ENCODE results near the gene MRPL17.

MRPL17 gene

GRCh38 chr11:6632116-6633073 lies 50.7 kb downstream of the MRPL17 start:
- no peaks in the 10 kb centered on the region for H3K4me1 Mint-ChIP-seq
- H3K27ac Mint-ChIP-seq, result no peak overlapping the region
- no peak overlapping the region for H3K4me3 Mint-ChIP-seq
- H3K9me3 Mint-ChIP-seq, result no peaks in the 10 kb centered on the region
- peaks cover 56% of the 10 kb centered on the region for H3K36me3 Mint-ChIP-seq (ENCODE audit: low read depth)
- no peak for TF ChIP-seq CTCF (IDR thresholded peaks at IDR 0.05; ENCODE audit: unreplicated experiment in 3 of 3)
- H3K27me3 Mint-ChIP-seq (ENCODE audit: low read depth), result peaks cover 9% of the 10 kb centered on the region

GRCh38 chr11:6631361-6631890 lies 51.7 kb downstream of the MRPL17 start:
- peaks cover 63% of the 10 kb centered on the region for H3K36me3 Mint-ChIP-seq (ENCODE audit: low read depth)
- no peaks in the 10 kb centered on the region for H3K4me1 Mint-ChIP-seq
- peaks cover 9% of the 10 kb centered on the region for H3K27me3 Mint-ChIP-seq (ENCODE audit: low read depth)
- TF ChIP-seq CTCF (IDR thresholded peaks at IDR 0.05; ENCODE audit: unreplicated experiment in 3 of 3), result no peak
- no peak overlapping the region for H3K4me3 Mint-ChIP-seq
- no peak overlapping the region for H3K27ac Mint-ChIP-seq
- no peaks in the 10 kb centered on the region for H3K9me3 Mint-ChIP-seq

- TF ChIP-seq CTCF (IDR thresholded peaks at IDR 0.05; ENCODE audit: unreplicated experiment in 3 of 3), result no peak
- H3K27ac Mint-ChIP-seq, result no peak overlapping the region
- peaks cover 9% of the 10 kb centered on the region for H3K27me3 Mint-ChIP-seq (ENCODE audit: low read depth)
- no peaks in the 10 kb centered on the region for H3K4me1 Mint-ChIP-seq
- no peaks in the 10 kb centered on the region for H3K9me3 Mint-ChIP-seq
- H3K4me3 Mint-ChIP-seq, result no peak overlapping the region
- peaks cover 66% of the 10 kb centered on the region for H3K36me3 Mint-ChIP-seq (ENCODE audit: low read depth)
Observed at GRCh38 chr11:6630632-6631291, 52.4 kb downstream of the MRPL17 start.
